ENCODE data around the gene CTNNA1.
"Not testable (repeated sequence)": the region's sequence is repeated elsewhere in the genome, so short reads cannot be mapped to it uniquely, and the experiment has no call there.

CTNNA1 gene

DNA sequence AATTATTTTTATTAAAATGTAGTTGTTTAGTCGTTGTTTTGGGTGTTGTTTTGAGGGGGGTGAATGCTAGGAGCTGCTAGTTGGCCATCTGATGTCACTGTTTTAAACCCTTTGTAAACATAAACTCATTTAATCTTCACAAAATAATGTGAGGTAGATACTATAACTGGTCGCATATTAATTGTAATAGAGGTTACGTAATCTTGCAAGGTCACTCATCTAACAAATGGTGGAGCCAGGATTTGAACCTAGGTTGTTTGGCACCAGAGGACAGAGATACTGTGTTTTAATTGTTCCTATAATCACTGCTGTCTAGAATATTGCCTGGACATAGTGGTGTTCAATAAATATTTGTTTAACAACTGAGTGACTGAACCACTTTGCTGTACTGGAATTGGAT is 67.5 kb downstream of the CTNNA1 start:
- no peak for DNase-seq

DNA sequence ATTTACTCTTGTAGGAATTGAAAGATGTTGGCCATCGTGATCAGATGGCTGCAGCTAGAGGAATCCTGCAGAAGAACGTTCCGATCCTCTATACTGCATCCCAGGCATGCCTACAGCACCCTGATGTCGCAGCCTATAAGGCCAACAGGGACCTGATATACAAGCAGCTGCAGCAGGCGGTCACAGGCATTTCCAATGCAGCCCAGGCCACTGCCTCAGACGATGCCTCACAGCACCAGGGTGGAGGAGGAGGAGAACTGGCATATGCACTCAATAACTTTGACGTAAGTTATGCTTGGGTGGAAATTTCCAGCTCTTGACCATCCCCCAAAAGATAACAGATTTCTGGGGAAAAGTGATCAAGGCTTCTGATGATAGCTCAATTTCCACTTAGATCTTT is 71.3 kb downstream of the CTNNA1 start:
- DNase-seq: no peak

DNA sequence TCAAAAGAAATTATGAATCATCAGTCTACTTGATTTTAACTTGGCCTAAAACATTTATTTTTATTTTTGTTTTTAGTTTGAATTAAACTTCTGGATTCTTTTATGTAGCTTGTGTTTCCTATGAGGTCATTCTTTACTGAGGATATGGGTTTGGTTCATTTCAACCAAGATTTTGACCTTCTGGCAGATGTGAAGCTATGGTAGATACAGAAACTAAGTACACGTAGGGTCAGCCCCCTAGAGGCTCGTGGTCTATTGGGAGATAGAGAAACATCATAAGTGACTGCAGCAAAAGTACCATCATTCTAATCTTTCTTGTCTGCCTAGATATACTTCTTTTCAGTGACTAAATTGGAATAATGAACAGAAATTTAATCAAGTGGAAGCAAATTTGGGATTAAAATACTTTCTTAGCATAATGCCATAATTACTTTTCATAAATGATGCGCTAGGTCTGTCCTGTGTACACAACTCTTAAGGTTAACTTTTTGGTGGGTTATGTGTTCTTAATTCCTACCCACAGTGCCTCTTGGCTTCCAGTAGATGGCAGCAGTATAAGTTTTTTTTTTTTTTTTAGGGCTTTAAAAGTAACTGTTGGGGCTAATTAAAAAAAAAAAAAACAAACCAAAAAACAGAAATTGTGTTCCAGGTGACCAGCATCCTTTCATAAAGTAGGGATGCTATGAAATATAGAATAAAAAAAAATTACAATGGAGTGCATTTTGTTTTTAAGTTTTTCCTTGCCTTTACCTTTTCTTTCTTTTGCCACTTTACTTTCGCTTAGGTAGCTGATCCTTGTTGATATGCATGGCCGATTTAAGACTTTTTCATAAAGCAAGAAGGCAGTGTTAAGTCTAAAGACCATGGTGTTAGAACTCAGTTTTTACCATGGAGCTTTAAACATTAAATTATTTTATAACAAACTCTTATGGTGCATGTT is 72.0 kb downstream of the CTNNA1 start:
- DNase-seq: no peak

DNA sequence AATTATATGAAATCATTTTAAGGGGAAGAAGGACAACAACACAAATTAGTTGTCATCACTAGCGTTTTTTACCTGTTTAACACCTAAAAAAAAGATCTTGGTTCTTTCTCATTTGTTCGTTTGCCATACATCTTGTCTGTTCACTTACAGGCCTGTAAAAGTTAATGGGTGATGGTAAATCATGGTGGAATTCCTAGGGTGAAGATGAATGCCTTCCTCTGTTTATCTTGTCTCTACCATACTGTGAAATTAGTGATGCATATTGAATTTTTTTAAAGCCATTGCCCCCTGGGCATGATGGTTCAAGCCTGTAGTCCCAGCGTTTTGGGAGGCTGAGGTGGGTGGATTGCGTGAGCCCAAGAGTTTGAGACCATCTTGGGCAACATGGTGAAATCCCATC is 75.3 kb downstream of the CTNNA1 start:
- DNase-seq: no peak

DNA sequence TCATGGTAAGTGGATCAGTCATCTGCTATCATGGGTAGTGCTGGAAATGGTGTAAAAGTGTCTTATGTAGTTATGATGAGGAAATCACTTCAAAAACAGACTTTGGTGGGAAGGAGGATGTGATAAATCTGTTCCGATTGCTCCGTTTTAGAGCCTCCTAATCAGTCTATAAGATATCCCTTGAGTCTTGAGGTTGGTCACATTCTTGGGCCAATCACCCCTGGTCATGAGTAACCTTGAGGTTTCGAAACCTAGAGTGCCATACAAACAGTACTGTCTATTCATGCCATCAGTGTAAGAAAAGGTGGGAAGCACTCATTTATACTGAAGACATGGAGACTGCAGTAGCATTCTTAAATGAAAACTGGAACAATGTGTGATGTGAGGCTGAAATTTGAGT is 76.1 kb downstream of the CTNNA1 start:
- DNase-seq: no peak

DNA sequence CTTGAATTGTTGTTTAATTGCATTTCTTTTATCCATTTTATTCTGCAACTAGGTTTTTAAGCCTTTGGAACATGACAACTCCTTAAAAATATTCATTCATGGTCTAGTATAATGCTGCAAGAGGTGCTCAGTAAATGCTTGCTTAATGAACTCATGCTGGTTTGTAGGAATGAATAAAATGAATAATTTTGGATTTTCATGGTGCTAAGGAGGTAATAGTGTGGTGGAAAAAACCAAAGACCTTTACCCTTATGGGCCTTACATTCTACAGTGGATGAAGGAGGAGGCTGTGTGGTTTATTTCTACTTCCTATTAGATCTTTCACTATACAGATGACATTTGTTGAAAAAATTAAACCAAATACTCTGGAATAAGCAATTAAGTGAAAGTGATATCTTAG is 78.5 kb downstream of the CTNNA1 start:
- no peak for DNase-seq

DNA sequence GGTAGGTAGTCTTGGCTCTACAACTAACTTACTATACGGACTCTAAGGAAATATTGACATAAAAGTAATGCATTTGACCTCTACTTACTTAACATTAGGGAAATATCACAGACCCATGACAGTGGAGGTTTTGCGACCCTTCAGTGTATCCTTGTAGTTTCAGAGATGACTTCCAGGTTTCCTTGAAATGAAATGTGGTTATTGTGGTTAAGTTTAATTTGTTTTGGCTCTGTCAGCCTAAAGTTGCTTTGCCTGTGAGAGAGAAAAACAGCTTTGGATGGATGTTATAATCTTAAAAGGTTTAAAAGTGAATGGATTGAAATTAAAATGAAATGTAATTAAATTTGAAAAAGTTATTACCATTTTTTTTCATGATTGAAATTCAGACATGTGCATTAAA is 79.0 kb downstream of the CTNNA1 start:
- DNase-seq: no peak

DNA sequence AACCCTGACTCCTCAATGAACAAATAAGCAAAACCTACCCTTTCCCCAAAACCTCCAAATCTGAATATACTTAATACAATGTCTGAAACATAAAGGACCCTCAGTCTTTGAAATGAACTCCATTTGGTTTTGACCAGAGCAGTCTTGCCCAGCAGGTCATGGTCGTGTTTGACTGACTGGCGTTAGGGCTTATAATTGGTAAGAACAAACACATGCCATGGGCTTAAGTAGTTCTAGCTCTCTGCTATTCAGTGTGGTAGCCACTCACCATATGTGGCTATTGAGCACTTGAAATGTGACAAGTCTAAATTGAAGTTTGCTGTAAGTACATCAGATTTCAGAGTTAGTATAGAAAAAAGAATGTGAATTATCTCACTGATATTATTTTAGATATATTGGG is 79.9 kb downstream of the CTNNA1 start:
- no peak for DNase-seq

DNA sequence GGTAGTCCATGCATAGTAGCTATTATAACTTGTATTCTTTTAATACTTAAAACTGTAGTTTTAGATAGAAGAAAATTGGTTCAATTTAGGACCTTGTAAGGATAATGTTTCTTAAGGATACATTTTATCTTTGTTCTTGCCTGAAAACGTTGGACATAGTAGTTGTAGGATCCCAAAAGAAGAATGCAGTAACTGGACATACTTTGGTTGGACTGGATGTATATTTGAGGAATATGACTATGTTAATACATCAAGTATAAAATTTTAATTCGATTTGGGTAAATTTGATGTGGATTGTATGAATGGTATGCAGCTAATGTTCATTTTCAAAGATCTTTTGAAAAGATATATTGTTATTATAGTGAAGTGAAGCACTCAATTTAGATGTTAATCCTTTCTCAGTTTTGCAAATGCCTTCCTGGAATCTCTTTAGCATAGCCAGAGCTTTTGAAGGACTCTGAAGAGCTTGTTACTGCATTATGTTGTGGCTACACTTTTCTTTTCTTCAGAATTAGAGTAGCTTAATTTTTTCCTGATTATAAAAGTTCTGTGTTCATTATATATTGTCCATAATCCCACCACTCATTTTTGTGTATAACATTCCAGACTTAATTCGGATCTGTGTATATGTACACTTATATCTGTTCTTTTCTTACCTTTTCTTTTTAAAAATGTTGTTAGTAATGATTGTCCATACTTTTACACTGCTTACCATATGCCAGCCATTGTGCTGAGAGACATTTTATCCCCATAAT is 80.7 kb downstream of the CTNNA1 start:
- DNase-seq: no peak

DNA sequence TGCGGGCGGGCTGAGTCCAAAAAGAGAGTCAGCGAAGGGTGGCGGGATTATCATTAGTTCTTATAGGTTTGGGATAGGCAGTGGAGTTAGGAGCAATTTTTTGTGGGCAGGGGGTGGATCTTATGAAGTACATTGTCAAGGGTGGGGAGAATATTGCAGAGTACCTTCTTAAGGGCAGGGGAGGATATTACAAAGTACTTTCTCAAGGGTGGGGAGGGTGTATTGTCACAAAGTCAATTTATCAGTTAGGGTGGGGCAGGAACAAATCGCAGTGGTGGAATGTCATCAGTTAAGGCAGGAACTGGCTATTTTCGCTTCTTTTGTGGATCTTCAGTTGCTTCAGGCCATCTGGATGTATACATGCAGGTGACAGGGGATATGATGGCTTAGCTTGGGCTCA is 81.6 kb downstream of the CTNNA1 start:
- DNase-seq: not testable (repeated sequence)

DNA sequence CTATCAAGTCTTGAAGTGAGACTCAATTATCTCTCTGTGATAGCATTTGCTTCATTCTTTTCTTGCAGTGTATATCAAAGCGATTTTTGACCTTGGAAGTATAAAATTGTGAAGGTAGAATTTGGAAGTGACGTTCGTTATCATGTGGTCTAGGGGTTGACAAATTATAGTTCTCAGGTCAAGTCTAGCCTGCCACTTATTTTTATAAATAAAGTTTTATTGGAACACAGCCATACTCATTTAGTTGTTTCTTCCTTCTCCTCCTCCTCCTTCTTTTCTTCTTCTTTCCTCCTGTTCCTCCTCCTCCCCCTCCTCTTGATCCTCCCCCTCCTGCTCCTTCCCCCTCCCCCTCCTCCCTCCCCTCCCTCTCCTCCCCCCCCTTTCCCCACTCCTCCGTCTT is 83.9 kb downstream of the CTNNA1 start:
- DNase-seq: no peak

DNA sequence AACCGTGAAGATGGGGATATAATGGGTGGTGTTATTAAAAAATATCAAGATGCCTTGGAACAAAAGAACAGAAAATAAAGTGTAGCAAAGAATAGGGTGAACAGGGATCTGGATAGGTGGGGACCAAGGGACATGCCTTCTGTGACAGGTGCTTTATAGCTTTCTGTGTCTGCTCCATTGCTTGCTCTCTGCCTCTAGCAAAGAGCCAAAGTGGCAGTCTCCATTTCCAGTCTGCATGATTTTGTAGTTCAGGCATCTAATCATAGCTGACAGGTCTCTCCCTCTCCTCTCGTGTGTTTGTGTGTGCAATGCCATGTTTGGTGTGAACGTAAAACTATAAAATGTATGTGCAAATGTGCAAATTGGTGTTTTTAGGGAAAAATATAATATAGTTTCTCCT is 86.9 kb downstream of the CTNNA1 start:
- DNase-seq: no peak

DNA sequence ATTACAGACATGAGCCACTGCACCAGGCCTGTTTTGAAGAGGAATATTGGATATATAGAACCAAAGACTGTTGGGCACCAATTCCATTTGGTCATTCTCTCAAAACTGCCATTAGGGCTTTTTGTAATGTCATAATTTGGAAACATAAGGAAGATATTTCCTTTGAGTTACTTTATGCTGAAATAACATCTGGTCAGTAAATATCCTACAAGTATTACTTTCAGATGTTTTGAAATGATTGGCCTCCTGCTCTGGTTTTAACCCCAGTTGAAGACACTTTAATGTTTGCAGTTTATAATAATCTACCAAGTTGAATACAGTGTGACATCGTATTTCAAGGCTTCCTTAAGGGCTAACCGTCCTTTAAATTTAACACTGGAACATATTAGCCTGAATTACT is 88.3 kb downstream of the CTNNA1 start:
- DNase-seq: no peak

DNA sequence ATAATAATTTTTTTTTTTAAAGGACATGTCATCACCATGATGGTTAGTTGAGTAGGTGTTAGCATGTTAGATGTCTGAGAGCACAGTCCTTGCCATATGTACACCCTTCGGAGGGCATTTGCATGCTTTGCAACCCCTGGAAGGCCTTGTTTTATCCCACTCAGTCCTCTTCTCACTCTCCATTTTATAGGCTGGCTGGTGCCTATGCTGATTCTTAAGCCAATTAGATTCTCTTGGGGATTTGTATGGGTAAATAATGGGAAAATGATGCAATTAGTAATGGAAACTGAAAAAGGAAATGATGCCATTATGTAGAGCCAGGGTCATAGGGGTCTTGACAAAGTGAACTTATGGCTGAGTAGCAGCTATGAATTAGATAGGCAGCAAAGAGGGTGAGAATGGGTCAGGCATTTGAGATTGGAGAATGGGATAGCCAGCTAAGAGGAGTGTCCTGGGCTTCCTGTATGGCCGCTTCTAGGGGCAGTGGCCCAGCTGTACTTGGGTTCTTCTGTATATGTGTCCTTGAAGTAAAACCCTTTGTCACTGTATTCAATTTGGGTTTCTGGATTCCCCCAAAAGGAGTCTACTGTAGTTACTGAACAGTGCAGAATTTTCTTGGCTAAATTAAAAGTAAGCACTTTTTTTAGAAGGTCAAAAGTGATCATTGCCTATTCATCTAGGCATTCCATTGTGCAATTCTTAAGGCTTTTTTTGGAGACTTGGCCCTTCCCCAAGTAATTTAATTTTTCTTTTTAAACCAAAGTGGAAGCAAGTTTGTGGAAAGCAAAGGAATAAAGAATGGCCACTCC is 90.3 kb downstream of the CTNNA1 start:
- DNase-seq: no peak

DNA sequence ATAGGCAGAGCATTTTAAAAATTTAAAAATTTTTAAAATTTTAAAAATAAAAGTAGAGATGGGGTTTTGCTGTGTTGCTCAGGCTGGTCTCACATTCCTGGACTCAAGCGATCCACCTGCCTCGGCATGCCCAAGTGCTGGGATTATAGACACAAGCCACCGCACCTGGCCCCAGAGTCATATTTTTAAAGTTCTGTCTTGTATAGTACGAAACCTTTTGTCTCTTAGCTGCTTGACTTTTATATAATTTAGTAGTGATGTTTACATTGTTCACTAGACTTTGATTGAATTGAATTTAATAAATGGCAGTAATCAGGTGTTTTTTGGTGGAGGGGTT is 90.9 kb downstream of the CTNNA1 start:
- no peak for DNase-seq

DNA sequence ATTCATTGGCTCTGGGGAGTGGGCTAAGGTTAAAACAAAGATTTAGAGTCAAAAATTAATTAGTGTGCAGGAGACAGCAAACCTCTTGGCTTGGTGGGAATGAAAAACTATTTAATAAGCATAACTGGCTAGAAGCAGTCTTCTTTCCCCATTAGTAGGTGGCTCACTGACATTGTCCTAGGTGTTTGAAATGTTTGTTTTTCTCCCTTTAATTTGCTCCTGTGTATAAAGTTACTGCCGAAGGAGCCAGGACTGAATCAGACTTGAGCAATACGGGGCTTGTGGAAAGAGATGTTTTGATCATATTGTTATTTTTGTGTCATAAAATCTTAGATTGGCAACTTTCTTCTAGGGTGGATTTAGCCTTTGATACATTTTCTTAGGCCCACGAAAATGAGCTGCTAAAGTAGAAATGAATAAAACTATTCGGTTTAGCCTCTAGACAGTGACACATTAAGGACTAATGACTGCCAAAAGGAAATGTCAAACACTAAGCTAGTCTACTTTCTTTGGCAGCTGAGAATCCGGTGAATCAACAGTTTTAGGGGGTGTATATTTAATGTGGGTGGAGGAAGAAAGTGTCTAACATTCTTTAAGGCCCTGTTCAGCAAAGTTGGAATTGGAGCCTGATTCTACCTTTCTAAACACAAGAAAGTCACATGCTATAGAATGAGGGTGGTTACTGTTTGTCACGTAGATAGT is 91.7 kb downstream of the CTNNA1 start:
- DNase-seq: no peak

DNA sequence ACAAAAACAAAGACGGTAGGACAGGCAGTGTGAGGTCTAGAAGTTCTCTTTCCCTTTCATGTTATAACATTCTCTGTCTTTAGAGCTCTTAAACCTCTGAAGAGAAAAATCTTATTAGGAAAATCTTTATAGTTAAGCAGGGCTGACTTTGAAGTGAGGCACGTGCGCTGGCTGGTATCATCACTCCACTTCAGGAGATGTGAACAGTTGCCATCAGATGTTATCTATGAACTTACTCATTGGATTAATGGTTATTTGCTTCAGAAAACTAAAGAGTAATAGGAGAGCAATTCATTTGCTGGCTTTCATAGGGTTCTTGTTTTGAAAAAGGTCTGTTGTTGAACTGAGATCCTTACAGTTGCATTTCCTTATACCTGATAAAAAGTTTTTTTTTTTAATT is 96.2 kb downstream of the CTNNA1 start:
- no peak for DNase-seq

DNA sequence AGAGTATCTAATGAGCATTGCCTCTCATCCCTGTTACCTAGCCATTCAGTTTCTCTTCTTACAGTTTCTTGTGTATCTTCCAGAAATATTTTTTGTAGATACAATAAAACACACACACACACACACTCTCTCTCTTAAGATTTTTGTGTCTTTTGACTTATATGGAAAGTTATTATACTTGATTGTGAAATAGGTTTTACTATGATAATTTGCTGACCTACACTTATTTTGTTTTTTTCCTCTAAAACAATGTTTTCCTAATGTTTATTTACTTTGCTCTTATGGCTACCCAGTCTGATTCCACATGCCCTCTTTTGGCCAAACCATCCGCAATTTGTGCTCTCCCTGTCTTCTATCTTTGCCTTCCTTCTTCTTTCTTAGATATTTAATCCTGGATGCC is 96.7 kb downstream of the CTNNA1 start:
- no peak for DNase-seq

DNA sequence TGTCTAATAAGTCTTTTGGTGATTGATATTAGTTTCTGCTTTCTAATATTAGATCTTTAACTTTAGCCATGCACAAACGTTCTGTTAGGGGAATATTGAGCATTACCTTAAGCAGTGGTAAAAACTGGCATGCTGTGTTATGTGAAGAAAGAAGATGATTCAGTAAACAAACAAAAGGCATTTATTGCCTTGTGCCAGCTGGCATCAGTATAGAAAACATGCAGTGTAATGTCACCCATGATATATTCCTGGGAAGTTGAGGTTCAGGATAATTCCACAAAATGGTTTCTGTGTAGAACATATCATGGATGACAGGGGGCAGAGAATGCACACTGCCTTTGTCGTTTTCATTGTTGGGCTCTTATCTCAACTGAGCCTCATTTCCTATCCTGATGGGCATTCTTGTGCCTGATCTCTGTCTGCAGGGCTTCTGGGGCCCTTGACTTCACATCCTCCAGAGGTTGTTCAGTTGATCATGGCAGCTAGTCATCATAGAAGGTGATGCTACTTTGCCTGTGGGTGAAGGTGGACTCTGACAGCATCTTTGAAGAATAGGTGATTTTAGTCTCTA is 97.7 kb downstream of the CTNNA1 start:
- no peak for DNase-seq

DNA sequence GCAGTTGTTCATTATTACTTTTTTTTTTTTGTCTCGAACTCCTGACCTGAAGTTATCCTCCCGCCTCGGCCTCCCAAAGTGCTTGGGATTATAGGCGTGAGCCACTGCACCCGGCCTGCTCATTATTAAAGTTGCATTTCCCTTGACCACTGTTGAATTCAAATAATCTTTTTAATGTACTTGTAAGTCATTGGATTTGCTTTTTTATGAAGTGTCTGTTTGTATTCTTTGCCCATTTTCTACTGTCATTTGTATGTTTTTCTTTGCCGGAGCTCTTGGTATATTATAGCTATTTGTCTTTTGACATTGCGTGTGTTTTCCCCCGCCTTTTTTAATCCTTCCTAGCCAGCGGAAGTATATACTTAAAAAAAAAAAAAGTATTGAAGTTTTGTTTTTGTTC is 99.9 kb downstream of the CTNNA1 start:
- DNase-seq: no peak

DNA sequence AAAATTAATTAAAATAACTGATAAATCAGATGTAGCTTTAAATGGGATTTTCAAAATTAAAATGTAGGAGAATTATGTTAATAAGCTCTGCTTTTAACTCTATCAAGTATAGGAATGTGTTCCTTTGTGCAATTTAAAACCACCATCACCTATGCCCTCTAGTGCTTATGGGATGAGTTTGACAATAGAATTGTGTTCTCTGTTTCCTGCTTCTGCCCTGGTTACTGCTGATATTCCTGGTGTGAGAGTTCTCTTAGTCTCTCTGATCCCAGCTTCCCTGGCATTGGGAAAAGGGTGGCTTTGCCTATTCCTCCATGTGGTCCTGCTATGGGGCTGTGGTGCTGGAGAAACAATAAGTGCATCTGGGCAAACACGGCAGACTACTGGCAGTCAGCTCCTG is 113.8 kb downstream of the CTNNA1 start:
- no peak for DNase-seq

DNA sequence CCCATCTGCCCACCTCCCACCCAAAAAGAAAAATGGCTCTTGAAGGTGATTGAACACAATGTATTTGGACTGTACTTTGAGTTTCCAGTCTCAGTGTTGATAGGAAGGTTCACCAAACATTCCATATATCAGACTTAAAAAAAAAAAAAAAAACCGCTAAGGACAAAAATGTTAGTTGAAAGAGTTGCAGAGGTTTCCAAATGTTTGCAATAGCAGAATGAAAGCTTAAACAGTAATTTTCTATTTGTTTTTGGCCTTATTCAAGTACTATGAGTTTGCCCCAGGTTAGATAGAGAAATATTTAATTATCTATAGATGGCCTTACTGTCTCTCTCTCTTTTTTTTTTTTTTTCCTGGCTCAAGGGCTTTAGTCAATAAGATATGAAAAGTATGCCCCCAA is 115.8 kb downstream of the CTNNA1 start:
- DNase-seq: no peak

All from stimulated activated CD4-positive, alpha-beta T cell treated with anti-CD3 and anti-CD28 coated beads, Interleukin-2, amount 100 ng/mL, for 48 hours (primary cell).